ENCODE results near the gene GPR142. TPM values are rescaled to one million over a fixed set of nuclear protein-coding genes. Genes with fewer than 3 reads are reported as not detected.

Gene GPR142
- total and polyA plus RNA-seq, 2 of the 13 experiments (the other 11 are each of a cell fraction or from before 2014, with no cell fraction given) = not detected

GRCh38 chr17:74350486-74350885 lies 16.8 kb upstream of the GPR142 start:
- in situ Hi-C loops (cut with HindIII; ENCODE audit: extremely low pct_ligation_motif_present, low pct_unique_long_range_greater_than_20kb) = loop anchor here (5.0 kb wide), 1 partner anchor 48 kb away; no protein-coding TSS in a partner anchor
- Histone ChIP-seq H3K27ac (ENCODE audit: extremely low read length, insufficient read depth, low read length) (no peak overlapping the region), H3K9me3 (ENCODE audit: low read length) (no peaks in the 10 kb centered on the region), H3K27me3 (ENCODE audit: control insufficient read depth in 1 of 2, insufficient read depth in 2 of 2, low read length in 2 of 2) (peaks cover 23 to 86% of the 10 kb centered on the region in 2 experiments), H3K4me3 (replicated peaks in 1 of 3; ENCODE audit: insufficient read depth in 1 of 3, low read depth in 2 of 3, low read length in 3 of 3) (no peak overlapping the region), H3K4me1 (ENCODE audit: insufficient read depth, low read length) (no peaks in the 10 kb centered on the region), H3K9ac (ENCODE audit: insufficient read depth, low read depth, low read length) (no peak overlapping the region), H3K79me2 (ENCODE audit: insufficient read depth, low read length) (no peaks in the 10 kb centered on the region), H3K4me2 (ENCODE audit: low read depth, low read length) (no peak overlapping the region), H4K20me1 (ENCODE audit: insufficient read depth, low read length) (peaks cover 2% of the 10 kb centered on the region; the same call in 1 of the 2 replicates), H3K36me3 (replicated peaks in 1 of 2; ENCODE audit: control insufficient read depth in 1 of 2, insufficient read depth in 2 of 2, low read length in 2 of 2) (no peaks in the 10 kb centered on the region), H2AFZ (ENCODE audit: low read length) (no peak overlapping the region)
- no peak for FAIRE-seq
- ChIA-PET CTCF (ENCODE audit: low intra/inter-chr PET ratio, low total read pairs) (no interaction called here), POLR2A (no interaction called here)
- intact Hi-C loops (cut with micrococcal nuclease; ENCODE audit: unreplicated experiment) = no loop called here
- no peak for TF ChIP-seq ISX (CRISPR knock-in tag; conservative IDR thresholded peaks at IDR 0.05)
- no peak for TF ChIP-seq HMG20B (CRISPR knock-in tag; conservative IDR thresholded peaks at IDR 0.05)
- TF ChIP-seq RAD51 (IDR thresholded peaks at IDR 0.05; ENCODE audit: borderline replicate concordance) = no peak
- TF ChIP-seq ZNF687 (CRISPR knock-in tag; IDR thresholded peaks at IDR 0.05) = 0 out of 2 replicates have a peak, but pooled peaks have one; percentile 9
- BruUV-seq (replicated peaks) = no TSS peak
- DNase-seq (ENCODE audit: low spot score) = no peak
- WGBS (ENCODE audit: low lambda C conversion rate) = 59% methylated on average over 15 of the region's 20 CpGs
- ATAC-seq = no peak

Measured in HepG2 (cell line).